PC-3 (cell line): ENCODE measurements around the gene PARP4. TPM values are rescaled to one million over a fixed set of nuclear protein-coding genes. Genes with fewer than 3 reads are reported as not detected.
"Not testable (repeated sequence)": the region's sequence is repeated elsewhere in the genome, so short reads cannot be mapped to it uniquely, and the experiment has no call there.

Experiments
- ATAC-seq: fragments of 200-7000 bp; cut with Tn5 transposase; 2 replicates; pipeline ENCODE4 v1.9.1; 2020; ENCODE audit warnings: mild to moderate bottlenecking, moderate library complexity
- BruUV-seq: library from RNA; stranded (reverse); fragments of 400-500 nt; replicated peaks from 2 replicates; lab custom pipeline; 2021; lab: Mats Ljungman, UMichigan
- CTCF ChIA-PET: fragments of 300-600 bp; sonication (Branson Sonifier 250); formaldehyde crosslinking; loops from one replicate; lab custom pipeline; 2022; ENCODE audit warnings: antibody characterized with exemption; lab: Charles Lee
- POLR2A ChIA-PET: fragments of 300-600 bp; sonication (Branson Sonifier 250); formaldehyde crosslinking; loops from one replicate; lab custom pipeline; 2022; ENCODE audit warnings: antibody characterized with exemption; ENCODE audit not compliant: unreplicated experiment; lab: Charles Lee
- DNase-seq: peaks from one replicate; pipeline ENCODE4 v3.0.0-alpha.2; 2015
- H2AFZ ChIP-seq: fragments of 300-600 bp; sonication (generic); 2 replicates; pipeline ENCODE4 v1.6.0; 2016; ENCODE audit warnings: antibody characterized with exemption, low read length
- H3F3A ChIP-seq: fragments of 300-600 bp; sonication (generic); one replicate; pipeline ENCODE4 v1.6.0; 2017; ENCODE audit warnings: antibody characterized with exemption, low read length, control low read depth, mild to moderate bottlenecking; ENCODE audit not compliant: unreplicated experiment
- H3K27ac ChIP-seq: fragments of 300-600 bp; sonication (generic); 2 replicates; pipeline ENCODE4 v1.5.1; 2016; ENCODE audit warnings: mild to moderate bottlenecking, low read length
- H3K27me3 ChIP-seq: fragments of 300-600 bp; sonication (generic); 2 replicates; pipeline ENCODE4 v1.6.1; 2016; ENCODE audit warnings: low read length, mixed read lengths
- H3K36me3 ChIP-seq: fragments of 300-600 bp; sonication (generic); 2 replicates; pipeline ENCODE4 v1.6.1; 2016; ENCODE audit warnings: low read depth, mixed run types, low read length, mixed read lengths
- H3K4me1 ChIP-seq: fragments of 300-600 bp; sonication (generic); 2 replicates; pipeline ENCODE4 v1.5.1; 2016; ENCODE audit warnings: low read length; ENCODE audit not compliant: insufficient read depth
- H3K4me2 ChIP-seq: fragments of 300-600 bp; sonication (generic); 2 replicates; pipeline ENCODE4 v1.6.0; 2016; ENCODE audit warnings: low read length
- H3K4me3 ChIP-seq: fragments of 300-600 bp; sonication (generic); 2 replicates; pipeline ENCODE4 v1.5.1; 2016; ENCODE audit warnings: mild to moderate bottlenecking, low read length, mixed read lengths
- H3K79me2 ChIP-seq: fragments of 300-600 bp; sonication (generic); 2 replicates; pipeline ENCODE4 v1.6.1; 2017; ENCODE audit warnings: low read length, mixed read lengths
- H3K9ac ChIP-seq: fragments of 300-600 bp; sonication (generic); 2 replicates; pipeline ENCODE4 v1.6.0; 2016; ENCODE audit warnings: mild to moderate bottlenecking, low read length
- H3K9me2 ChIP-seq: fragments of 300-600 bp; sonication (generic); replicated peaks from 2 replicates; pipeline ENCODE4 v1.6.1; 2016; ENCODE audit warnings: mixed run types, low read length, mixed read lengths
- H3K9me3 ChIP-seq: fragments of 300-600 bp; sonication (generic); 2 replicates; pipeline ENCODE4 v1.6.1; 2016; ENCODE audit warnings: low read length, mixed read lengths
- H4K20me1 ChIP-seq: fragments of 300-600 bp; sonication (generic); 2 replicates; pipeline ENCODE4 v1.6.1; 2016; ENCODE audit warnings: low read length, mixed read lengths
- CTCF ChIP-seq: fragments of 300-600 bp; sonication (generic); conservative IDR thresholded peaks from 2 replicates; pipeline ENCODE4 v1.5.1; 2017; ENCODE audit warnings: antibody characterized with exemption, low read depth, mild to moderate bottlenecking, low read length
- EZH2 ChIP-seq: fragments of 300-600 bp; sonication (generic); IDR thresholded peaks from one replicate; pipeline ENCODE4 v1.6.1; 2017; ENCODE audit warnings: antibody characterized with exemption, mild to moderate bottlenecking, low read length; ENCODE audit not compliant: unreplicated experiment
- EZH2phosphoT487 ChIP-seq: fragments of 300-600 bp; sonication (generic); IDR thresholded peaks from 2 replicates; pipeline ENCODE4 v1.6.1; 2018; ENCODE audit warnings: mild to moderate bottlenecking, antibody characterized with exemption, low read length, borderline replicate concordance
- intact Hi-C: fragments of 100-400 bp; cut with micrococcal nuclease; formaldehyde crosslinking; loops from 2 replicates; pipeline ENCODE4 v1.9.0; 2023
- total RNA-seq: library from RNA; depleted of rRNA; stranded (reverse); fragments of >200 nt; gene quantifications from 2 replicates; pipeline ENCODE4 v1.2.3, GENCODE V29; 2014

PARP4 gene
- total RNA-seq, 1 experiment from 2014 or later, result 50.4 TPM

- DNase-seq (peak; percentile 92), ATAC-seq (peak; percentile 98)
- Histone ChIP-seq H3K9ac (peak overlapping the region; percentile 72), H3K4me1 (peaks cover 40% of the 10 kb centered on the region), H3K9me2 (no peaks in the 10 kb centered on the region), H3K4me3 (peak overlapping the region; percentile 22), H3K79me2 (peaks cover 64% of the 10 kb centered on the region), H3K9me3 (no peaks in the 10 kb centered on the region), H3K27me3 (no peaks in the 10 kb centered on the region), H4K20me1 (0 out of 2 replicates have a peak, but pooled peaks cover 2% of the 10 kb centered on the region), H3K36me3 (peaks cover 34% of the 10 kb centered on the region), H2AFZ (no peak overlapping the region), H3F3A (peaks cover 12% of the 10 kb centered on the region), H3K27ac (peak overlapping the region; percentile 97), H3K4me2 (peak overlapping the region; percentile 68)
- TF ChIP-seq EZH2phosphoT487, result no peak
- TF ChIP-seq CTCF, result no peak
- TF ChIP-seq EZH2, result no peak
- BruUV-seq, result TSS peak; percentile 17
- intact Hi-C loops, result loop anchor here (1.0 to 10.0 kb wide), 2 partner anchors 9 to 52 kb away; no protein-coding TSS in a partner anchor
- CTCF ChIA-PET, result no interaction called here
- POLR2A ChIA-PET, result interaction anchor here (0.6 kb wide), 1 partner anchor 9 kb away, joined by 4 read pairs; no protein-coding TSS in a partner anchor
Observed at GRCh38 chr13:24502533-24503378, 9.8 kb downstream of the PARP4 start.

- TF ChIP-seq EZH2phosphoT487, result no peak
- BruUV-seq, result no TSS peak
- peaks cover 36% of the 10 kb centered on the region for H3K36me3 ChIP-seq
Observed at GRCh38 chr13:24500977-24501376, 11.6 kb downstream of the PARP4 start.

GRCh38 chr13:24497742-24498141 is 14.8 kb downstream of the PARP4 start:
- no peak overlapping the region for H3K4me2 ChIP-seq
- peak overlapping the region; percentile 40; the same call in 1 of the 2 replicates for H3K27ac ChIP-seq
- BruUV-seq, result no TSS peak
- H3K4me1 ChIP-seq, result peaks cover 34% of the 10 kb centered on the region
- no peak overlapping the region for H2AFZ ChIP-seq
- H3K9me2 ChIP-seq, result no peaks in the 10 kb centered on the region
- H3K79me2 ChIP-seq, result peaks cover 21% of the 10 kb centered on the region
- DNase-seq, result no peak
- H3K9me3 ChIP-seq, result no peaks in the 10 kb centered on the region
- no peaks in the 10 kb centered on the region for H4K20me1 ChIP-seq
- H3K4me3 ChIP-seq, result no peak overlapping the region
- POLR2A ChIA-PET, result no interaction called here
- H3K9ac ChIP-seq, result no peak overlapping the region
- no peak for TF ChIP-seq EZH2
- TF ChIP-seq EZH2phosphoT487, result no peak
- no peak for TF ChIP-seq CTCF
- CTCF ChIA-PET, result no interaction called here
- peaks cover 50% of the 10 kb centered on the region for H3K36me3 ChIP-seq
- no peaks in the 10 kb centered on the region for H3K27me3 ChIP-seq
- no peak for ATAC-seq
- H3F3A ChIP-seq, result peaks cover 8% of the 10 kb centered on the region
- intact Hi-C loops, result no loop called here

More at GRCh38 chr13:24500977-24501376, 11.6 kb downstream of the PARP4 start:
- peak; percentile 60 for DNase-seq
- H3F3A ChIP-seq, result peaks cover 12% of the 10 kb centered on the region
- no peaks in the 10 kb centered on the region for H3K9me3 ChIP-seq
- POLR2A ChIA-PET, result no interaction called here
- intact Hi-C loops, result loop anchor here (10.0 kb wide), 1 partner anchor 54 kb away; no protein-coding TSS in a partner anchor
- no peak overlapping the region for H2AFZ ChIP-seq
- H3K27ac ChIP-seq, result peak overlapping the region; percentile 97
- no peak overlapping the region for H3K4me3 ChIP-seq
- peak; percentile 19; the same call in 1 of the 2 replicates for ATAC-seq
- peak overlapping the region; percentile 46 for H3K4me2 ChIP-seq
- H3K4me1 ChIP-seq, result peaks cover 40% of the 10 kb centered on the region
- no peaks in the 10 kb centered on the region for H3K9me2 ChIP-seq
- CTCF ChIA-PET, result no interaction called here
- no peaks in the 10 kb centered on the region for H4K20me1 ChIP-seq
- peak overlapping the region; percentile 14 for H3K9ac ChIP-seq
- H3K79me2 ChIP-seq, result peaks cover 46% of the 10 kb centered on the region
- no peaks in the 10 kb centered on the region for H3K27me3 ChIP-seq

DNA sequence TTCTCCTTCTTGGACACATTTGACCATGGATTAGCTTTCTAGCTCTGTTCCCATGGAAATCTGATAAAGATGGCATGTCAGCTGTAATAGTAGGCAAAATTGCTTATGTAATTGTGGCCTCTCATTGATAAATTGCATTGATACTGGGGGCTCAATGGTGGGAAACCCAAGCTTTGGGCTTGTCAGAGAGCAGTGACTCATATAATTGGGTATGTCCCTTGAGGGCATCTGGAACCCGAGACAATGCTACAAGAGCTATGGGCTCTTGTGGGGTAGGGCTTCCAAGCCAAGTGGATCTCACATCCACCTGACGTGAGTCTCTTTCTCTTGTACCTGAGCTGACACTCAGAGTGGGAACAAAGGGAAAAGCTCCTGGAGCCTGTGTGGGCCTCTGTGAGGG is 16.3 kb downstream of the PARP4 start:
- peak; percentile 27 for DNase-seq
- H3K4me3 ChIP-seq, ATAC-seq, H3K4me2 ChIP-seq, H3K9me2 ChIP-seq, H3K9ac ChIP-seq, H4K20me1 ChIP-seq, BruUV-seq, POLR2A ChIA-PET, H3F3A ChIP-seq, H3K9me3 ChIP-seq, CTCF ChIA-PET, H3K27me3 ChIP-seq, intact Hi-C loops, H2AFZ ChIP-seq: not testable (repeated sequence)
- peaks cover 13% of the 10 kb centered on the region for H3K79me2 ChIP-seq
- H3K27ac ChIP-seq, result peak overlapping the region; percentile 68
- peaks cover 60% of the 10 kb centered on the region for H3K36me3 ChIP-seq
- H3K4me1 ChIP-seq, result peaks cover 20% of the 10 kb centered on the region
